Endodermal cell (in vitro differentiated cells): ENCODE measurements around the gene SPCS1. TPM values are rescaled to one million over a fixed set of nuclear protein-coding genes. Genes with fewer than 3 reads are reported as not detected.

Source experiments
- DNase-seq: peaks from one replicate; pipeline ENCODE4 v3.0.0-alpha.2; 2017
- H3K27ac ChIP-seq: 2 replicates; pipeline ENCODE4 v1.5.1; 2013; ENCODE audit warnings: mild to moderate bottlenecking, low read depth, low read length, moderate library complexity
- H3K27me3 ChIP-seq: 2 replicates; pipeline ENCODE4 v1.6.1; 2013; ENCODE audit warnings: mild to moderate bottlenecking, low read length, moderate library complexity; ENCODE audit not compliant: insufficient read depth, control insufficient read depth, poor library complexity, severe bottlenecking
- H3K36me3 ChIP-seq: 2 replicates; pipeline ENCODE4 v1.7.0; 2013; ENCODE audit warnings: mild to moderate bottlenecking, low read length, moderate library complexity; ENCODE audit not compliant: control insufficient read depth, insufficient read depth
- H3K4me1 ChIP-seq: one replicate; pipeline ENCODE4 v1.7.0; 2013; ENCODE audit warnings: low read length; ENCODE audit not compliant: control insufficient read depth, insufficient read depth
- H3K4me3 ChIP-seq: 2 replicates; pipeline ENCODE4 v1.5.1; 2013; ENCODE audit warnings: mild to moderate bottlenecking, low read length, moderate library complexity
- H3K9ac ChIP-seq: 2 replicates; pipeline ENCODE4 v1.6.1; 2013; ENCODE audit warnings: mild to moderate bottlenecking, low read length, moderate library complexity; ENCODE audit not compliant: poor library complexity, severe bottlenecking; ENCODE audit errors: extremely low read depth
- H3K9me3 ChIP-seq: 2 replicates; pipeline ENCODE4 v1.6.1; 2013; ENCODE audit warnings: mild to moderate bottlenecking, low read length, moderate library complexity; ENCODE audit not compliant: control insufficient read depth
- H3K27ac Mint-ChIP-seq: 2 replicates; pipeline ENCODE4 v1.8.0; 2020; ENCODE audit warnings: mixed read lengths
- H3K27me3 Mint-ChIP-seq: 2 replicates; pipeline ENCODE4 v1.8.0; 2021; ENCODE audit warnings: mild to moderate bottlenecking, mixed read lengths; ENCODE audit not compliant: insufficient read depth
- H3K36me3 Mint-ChIP-seq: 2 replicates; pipeline ENCODE4 v1.8.0; 2020; ENCODE audit warnings: low read depth, mixed read lengths
- H3K4me1 Mint-ChIP-seq: 2 replicates; pipeline ENCODE4 v1.8.0; 2020; ENCODE audit warnings: mixed read lengths
- H3K4me3 Mint-ChIP-seq: 2 replicates; pipeline ENCODE4 v1.8.0; 2020; ENCODE audit warnings: mild to moderate bottlenecking, moderate library complexity, mixed read lengths
- H3K9me3 Mint-ChIP-seq: 2 replicates; pipeline ENCODE4 v1.8.0; 2020; ENCODE audit warnings: mild to moderate bottlenecking, mixed read lengths
- CTCF ChIP-seq: fragments of 200-600 bp; sonication (generic); conservative IDR thresholded peaks from 2 replicates; pipeline ENCODE4 v1.5.0; 2021; ENCODE audit warnings: antibody characterized with exemption, mild to moderate bottlenecking
- WGBS, 2 experiments: methylation state at CpG; one replicate each; pipeline versions ENCODE4 v1.1.5 to v1.1.7; 2013; ENCODE audit warnings: missing lambda C conversion rate in 2 of 2, mixed read lengths in 1 of 2; ENCODE audit not compliant: insufficient coverage in 1 of 2, insufficient read length in 1 of 2; 5-methylcytosine and 5-hydroxymethylcytosine counted together
- total RNA-seq, 2 donors: library from RNA; stranded (reverse); fragmentation: NEBNext Ultra II Directional in 1 of 2; extraction: Animal tissue kit (Norgen Biotek cat#: 25700) in 1 of 2; gene quantifications; 2 replicates in 1 of 2; 3 replicates in 1 of 2; pipeline ENCODE4 v1.2.1, GENCODE V29; 2021

SPCS1 gene
- total RNA-seq, 2 donors from 2014 or later: 101 to 113 TPM

GRCh38 chr3:52684184-52684583 lies 21.7 kb upstream of the SPCS1 start:
- no peaks in the 10 kb centered on the region for H3K9me3 ChIP-seq
- peaks cover 43% of the 10 kb centered on the region for H3K36me3 Mint-ChIP-seq
- peaks cover 18% of the 10 kb centered on the region for H3K4me1 Mint-ChIP-seq
- no peaks in the 10 kb centered on the region for H3K9me3 Mint-ChIP-seq
- peak overlapping the region; percentile 84 for H3K9ac ChIP-seq
- 85% methylated on average over 5 of the region's 5 CpGs; no CpG with 5 or more reads in 1 of the 2 experiments for WGBS, 2 experiments
- no peak for TF ChIP-seq CTCF
- H3K27me3 ChIP-seq: no peaks in the 10 kb centered on the region
- H3K27ac ChIP-seq: no peak overlapping the region
- H3K4me3 Mint-ChIP-seq: peak overlapping the region; percentile 99
- H3K4me3 ChIP-seq: peak overlapping the region; percentile 88
- no peaks in the 10 kb centered on the region for H3K4me1 ChIP-seq
- no peak for DNase-seq
- H3K27me3 Mint-ChIP-seq: no peaks in the 10 kb centered on the region
- H3K36me3 ChIP-seq: peaks cover 54% of the 10 kb centered on the region
- H3K27ac Mint-ChIP-seq: no peak overlapping the region

DNA sequence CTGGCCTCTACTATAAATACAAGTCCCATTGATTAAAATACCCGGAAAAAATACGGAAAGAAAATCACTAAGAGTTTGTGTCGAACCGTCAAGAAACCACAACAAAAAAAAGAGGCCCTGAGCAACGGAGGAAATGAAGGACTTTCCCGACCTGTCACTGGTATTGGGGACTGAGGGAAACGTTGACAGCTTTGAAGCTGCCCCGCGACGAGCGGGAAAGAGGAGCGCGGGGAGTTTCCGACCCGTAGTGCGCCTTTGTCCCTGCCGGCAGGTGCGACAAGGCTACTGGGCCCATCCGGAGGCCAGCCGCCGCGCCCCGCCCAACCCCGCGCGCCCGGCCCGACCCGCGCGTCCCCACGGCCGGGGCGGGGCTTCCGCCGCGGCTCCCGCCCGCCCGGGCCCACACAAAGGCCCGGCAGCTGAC lies 20.6 kb upstream of the SPCS1 start:
- no peaks in the 10 kb centered on the region for H3K4me1 ChIP-seq
- no peaks in the 10 kb centered on the region for H3K9me3 Mint-ChIP-seq
- no peaks in the 10 kb centered on the region for H3K9me3 ChIP-seq
- H3K4me3 Mint-ChIP-seq: peak overlapping the region; percentile 99
- H3K27me3 Mint-ChIP-seq: no peaks in the 10 kb centered on the region
- peaks cover 54% of the 10 kb centered on the region for H3K36me3 ChIP-seq
- H3K27ac Mint-ChIP-seq: peak overlapping the region; percentile 91
- peaks cover 18% of the 10 kb centered on the region for H3K4me1 Mint-ChIP-seq
- peaks cover 45% of the 10 kb centered on the region for H3K36me3 Mint-ChIP-seq
- peak overlapping the region; percentile 91 for H3K9ac ChIP-seq
- H3K27ac ChIP-seq: peak overlapping the region; percentile 99
- H3K27me3 ChIP-seq: no peaks in the 10 kb centered on the region
- no peak for TF ChIP-seq CTCF
- H3K4me3 ChIP-seq: peak overlapping the region; percentile 88
- WGBS, 2 experiments: 0% methylated on average over 10 to 41 of the region's 41 CpGs
- peak; percentile 90 for DNase-seq

GRCh38 chr3:52685709-52686691 lies 19.9 kb upstream of the SPCS1 start, which contains the start of the genes GNL3 and PBRM1:
TSS of gene GNL3 (plus strand) at chr3:52686032. CDS start at chr3:52686093, 61 bp downstream.
TSS of gene PBRM1 (minus strand) at chr3:52685913.
- Histone ChIP-seq H3K4me1 (no peaks in the 10 kb centered on the region), H3K4me3 (peak within 1 kb of the TSS; percentile 98), H3K9ac (peak within 1 kb of the TSS; percentile 91), H3K36me3 (peaks cover 54% of the 10 kb centered on the region), H3K9me3 (no peaks in the 10 kb centered on the region), H3K27ac (peak within 1 kb of the TSS; percentile 99), H3K27me3 (no peaks in the 10 kb centered on the region)
- H3K9me3 Mint-ChIP-seq: no peaks in the 10 kb centered on the region
- peak; percentile 97 for DNase-seq
- no peaks in the 10 kb centered on the region for H3K27me3 Mint-ChIP-seq
- TF ChIP-seq CTCF: no peak
- H3K4me1 Mint-ChIP-seq: peaks cover 18% of the 10 kb centered on the region
- WGBS, 2 experiments: 0% methylated on average over 43 to 82 of the region's 82 CpGs
- H3K27ac Mint-ChIP-seq: peak within 1 kb of the TSS; percentile 98
- H3K4me3 Mint-ChIP-seq: peak within 1 kb of the TSS; percentile 99
- H3K36me3 Mint-ChIP-seq: peaks cover 49% of the 10 kb centered on the region
